Right lobe of liver (tissue), 4 donors: ENCODE results near the gene SLC27A6.

ENCODE experiments used
- CTCF ChIP-seq, 4 donors: fragments of 200-600 bp in 3 of 4; fragments of 450-650 bp in 1 of 4; IDR thresholded peaks; one replicate each; pipeline versions ENCODE4 v1.5.1 to v1.8.0; 2016 to 2022; ENCODE audit warnings: antibody characterized with exemption in 4 of 4, mild to moderate bottlenecking in 2 of 4
- POLR2A ChIP-seq: fragments of 450-650 bp; IDR thresholded peaks from one replicate; pipeline ENCODE4 v1.6.1; 2017; ENCODE audit warnings: antibody characterized with exemption, mild to moderate bottlenecking
- donor health status: DM: no; HTN: no; CAD: no.
- donor health status: DM: no; HTN: no; CAD: no.
- donor health status: DM: no; HTN: yes; CAD: no.

GRCh38 chr5:128956164-128956563, 9.1 kb upstream of the SLC27A6 start:
- TF ChIP-seq CTCF (IDR thresholded peaks at IDR 0.05) (no peak), POLR2A (no peak)
